Measurements from ENCODE around the gene TNPO3.
"Not testable (repeated sequence)": the region's sequence is repeated elsewhere in the genome, so short reads cannot be mapped to it uniquely, and the experiment has no call there.

The TNPO3 gene

GRCh38 chr7:129074361-129074871 is 19.5 kb upstream of the TNPO3 start:
- DNase-seq (ENCODE audit: low read depth, low spot score): no peak
- POLR2A ChIA-PET: no interaction called here
- CTCF ChIA-PET: interaction anchor here (3.0 kb wide), 1 partner anchor 17 kb away, joined by 26 read pairs; no protein-coding TSS in a partner anchor

DNA sequence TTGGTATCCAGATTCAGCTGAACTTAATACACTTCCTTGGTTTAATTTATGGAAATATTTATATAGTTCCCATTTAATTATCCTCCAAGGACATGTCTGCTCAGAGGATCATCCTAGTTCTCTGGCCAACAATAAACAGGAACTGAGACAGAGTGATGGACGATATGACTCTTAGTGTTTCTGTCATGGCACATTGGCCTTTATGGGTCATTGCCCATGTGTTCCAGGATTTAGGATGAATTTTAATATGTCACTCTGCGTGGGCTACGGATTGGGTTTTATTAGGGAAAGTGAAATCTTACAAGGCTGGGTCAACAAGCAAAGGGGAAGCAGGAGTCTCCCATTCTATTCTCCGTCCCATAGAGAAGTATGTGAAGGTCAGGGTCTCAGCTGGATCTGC is 18.8 kb upstream of the TNPO3 start:
- no peak for DNase-seq (ENCODE audit: low read depth, low spot score)
- TF ChIP-seq CTCF (IDR thresholded peaks at IDR 0.05; ENCODE audit: insufficient read depth, low read length, missing control alignments): no peak
- H3K4me3 ChIP-seq (ENCODE audit: low read depth, low read length): no peak overlapping the region
- ChIA-PET POLR2A (no interaction called here), CTCF (interaction anchor here (1.2 to 3.0 kb wide), 2 partner anchors 11 to 17 kb away, joined by 3 to 26 read pairs; no protein-coding TSS in a partner anchor)

More at GRCh38 chr7:129074361-129074871, 19.5 kb upstream of the TNPO3 start:
- TF ChIP-seq CTCF (IDR thresholded peaks at IDR 0.05; ENCODE audit: insufficient read depth, low read length, missing control alignments): no peak
- no peak overlapping the region for H3K4me3 ChIP-seq (ENCODE audit: low read depth, low read length)

- POLR2A ChIA-PET: no interaction called here
- TF ChIP-seq CTCF (IDR thresholded peaks at IDR 0.05; ENCODE audit: insufficient read depth, low read length, missing control alignments): no peak
- no peak overlapping the region for H3K4me3 ChIP-seq (ENCODE audit: low read depth, low read length)
- DNase-seq (ENCODE audit: low read depth, low spot score): no peak
- CTCF ChIA-PET: interaction anchor here (1.2 to 3.0 kb wide), 2 partner anchors 12 to 18 kb away, joined by 3 to 26 read pairs; no protein-coding TSS in a partner anchor
These were observed 18.3 kb upstream of the TNPO3 start for GRCh38 chr7:129073204-129073603.

GRCh38 chr7:129072479-129073011 is 17.6 kb upstream of the TNPO3 start:
- DNase-seq (ENCODE audit: low read depth, low spot score): no peak
- no peak for TF ChIP-seq CTCF (IDR thresholded peaks at IDR 0.05; ENCODE audit: insufficient read depth, low read length, missing control alignments)
- CTCF ChIA-PET: interaction anchor here (1.1 to 3.0 kb wide), 2 partner anchors 18 to 27 kb away, joined by 3 to 26 read pairs; no protein-coding TSS in a partner anchor
- POLR2A ChIA-PET: no interaction called here
- H3K4me3 ChIP-seq (ENCODE audit: low read depth, low read length): no peak overlapping the region

DNA sequence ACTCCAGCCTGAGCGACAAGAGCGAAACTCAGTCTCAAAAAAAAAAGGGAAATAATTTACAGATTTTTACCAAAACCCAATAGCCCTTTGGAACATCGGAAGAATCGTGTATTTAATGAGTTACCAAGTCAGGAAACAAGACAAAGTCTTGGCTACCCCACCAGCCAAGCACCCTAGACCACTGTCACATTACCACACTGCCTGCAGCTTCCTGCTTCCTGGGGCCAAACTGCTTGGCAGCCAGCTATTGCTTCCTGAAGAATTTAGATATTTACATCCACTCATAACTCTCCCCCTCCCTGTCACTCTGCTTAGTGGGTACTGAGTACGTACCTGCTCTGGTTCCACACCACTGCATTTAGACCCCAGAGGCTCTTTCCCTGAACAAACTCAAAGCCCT is 14.1 kb upstream of the TNPO3 start:
- ChIA-PET POLR2A (no interaction called here), CTCF (interaction anchor here (1.2 to 2.8 kb wide), 2 partner anchors 22 to 26 kb away, joined by 3 to 16 read pairs; no protein-coding TSS in a partner anchor)
- DNase-seq (ENCODE audit: low read depth, low spot score): no peak
- H3K4me3 ChIP-seq (ENCODE audit: low read depth, low read length): no peak overlapping the region
- TF ChIP-seq CTCF (IDR thresholded peaks at IDR 0.05; ENCODE audit: insufficient read depth, low read length, missing control alignments): no peak

DNA sequence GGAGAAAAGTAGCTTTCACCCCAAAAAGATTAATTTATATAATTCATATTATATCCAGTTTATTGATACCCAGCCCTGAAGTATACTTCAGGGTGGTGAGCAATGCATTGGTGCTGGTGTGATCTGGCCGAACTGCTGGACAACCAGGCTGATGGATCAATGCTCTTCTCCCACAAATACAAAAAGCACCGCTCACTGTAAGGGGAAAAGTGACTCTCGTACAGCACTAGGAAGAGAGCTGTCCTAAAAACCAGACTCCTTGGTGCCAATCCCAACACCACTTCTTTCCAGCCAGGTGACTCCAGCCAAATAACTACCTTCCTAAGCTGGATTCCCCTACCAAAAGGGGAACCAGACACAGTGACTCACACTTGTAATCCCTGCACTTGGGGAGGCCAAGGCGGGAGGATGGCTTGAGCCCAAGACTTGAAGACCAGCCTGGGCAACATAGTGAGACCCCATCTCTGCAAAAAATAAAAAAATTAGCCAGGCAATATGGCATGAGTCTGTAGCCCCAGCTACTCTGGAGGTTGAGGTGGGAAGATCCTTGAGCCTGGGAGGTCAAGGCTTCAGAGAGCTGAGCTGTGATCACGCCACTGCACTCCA is 13.1 kb upstream of the TNPO3 start:
- CTCF ChIA-PET: interaction anchor here (1.7 kb wide), 1 partner anchor 23 kb away, joined by 13 read pairs; no protein-coding TSS in a partner anchor
- no peak for TF ChIP-seq CTCF (IDR thresholded peaks at IDR 0.05; ENCODE audit: insufficient read depth, low read length, missing control alignments)
- no peak for DNase-seq (ENCODE audit: low read depth, low spot score)
- POLR2A ChIA-PET: interaction anchor here (3.3 kb wide), 1 partner anchor 13 kb away, joined by 16 read pairs; the partner anchor contains the start of gene TNPO3
- no peak overlapping the region for H3K4me3 ChIP-seq (ENCODE audit: low read depth, low read length)

GRCh38 chr7:129067132-129067561 is 12.2 kb upstream of the TNPO3 start:
- ChIA-PET CTCF (interaction anchor here (1.3 to 1.7 kb wide), 2 partner anchors 24 to 25 kb away, joined by 6 to 13 read pairs; no protein-coding TSS in a partner anchor), POLR2A (interaction anchor here (3.3 kb wide), 1 partner anchor 12 kb away, joined by 16 read pairs; the partner anchor contains the start of gene TNPO3)
- not testable (repeated sequence) for H3K4me3 ChIP-seq (ENCODE audit: low read depth, low read length); DNase-seq (ENCODE audit: low read depth, low spot score)

Data from AG04449 (cell line).